Neuronal stem cell (in vitro differentiated cells): Measurements from ENCODE around the gene SLC26A4.

Experiments used
- DNase-seq: peaks from one replicate; pipeline ENCODE4 v3.0.0-alpha.2; 2013; ENCODE audit warnings: low spot score
- H2AFZ ChIP-seq: one replicate; pipeline ENCODE4 v1.6.1; 2013; ENCODE audit warnings: mild to moderate bottlenecking, low read length, inconsistent platforms
- H2AK5ac ChIP-seq: 2 replicates; pipeline ENCODE4 v1.6.1; 2013; ENCODE audit warnings: low read depth, mild to moderate bottlenecking, inconsistent platforms, low read length, moderate library complexity, mixed read lengths
- H2BK120ac ChIP-seq: 2 replicates; pipeline ENCODE4 v1.6.1; 2013; ENCODE audit warnings: low read depth, mild to moderate bottlenecking, inconsistent platforms, low read length, moderate library complexity, mixed read lengths
- H2BK12ac ChIP-seq: one replicate; pipeline ENCODE4 v1.6.1; 2013; ENCODE audit warnings: low read length, inconsistent platforms
- H2BK15ac ChIP-seq: 2 replicates; pipeline ENCODE4 v1.6.1; 2013; ENCODE audit warnings: mild to moderate bottlenecking, low read length, inconsistent platforms, mixed read lengths
- H2BK5ac ChIP-seq: one replicate; pipeline ENCODE4 v1.6.1; 2013; ENCODE audit warnings: inconsistent platforms, mild to moderate bottlenecking, low read length, moderate library complexity
- H3K14ac ChIP-seq: one replicate; pipeline ENCODE4 v1.6.1; 2013; ENCODE audit warnings: low read length, inconsistent platforms
- H3K18ac ChIP-seq: 2 replicates; pipeline ENCODE4 v1.6.1; 2013; ENCODE audit warnings: low read length, inconsistent platforms
- H3K23ac ChIP-seq: 2 replicates; pipeline ENCODE4 v1.6.1; 2013; ENCODE audit warnings: low read depth, mild to moderate bottlenecking, mixed read lengths, low read length, inconsistent platforms; ENCODE audit not compliant: poor library complexity
- H3K27ac ChIP-seq: replicated peaks from 3 replicates; pipeline ENCODE4 v1.5.1; 2013; ENCODE audit warnings: low read length, inconsistent platforms
- H3K27me3 ChIP-seq, 3 experiments: 2 replicates each; pipeline ENCODE4 v1.6.1; 2013; ENCODE audit warnings: low read length in 3 of 3, mild to moderate bottlenecking in 2 of 3, inconsistent platforms in 1 of 3, low read depth in 1 of 3, mixed read lengths in 1 of 3, moderate library complexity in 1 of 3; ENCODE audit not compliant: control insufficient read depth in 3 of 3, insufficient read depth in 3 of 3
- H3K36me3 ChIP-seq, 2 donors: replicated peaks in 1 of 2; 2 replicates each; pipeline ENCODE4 v1.6.1; 2013; ENCODE audit warnings: low read length in 2 of 2; ENCODE audit not compliant: control insufficient read depth in 2 of 2, insufficient read depth in 2 of 2
- H3K4ac ChIP-seq: 2 replicates; pipeline ENCODE4 v1.6.1; 2013; ENCODE audit warnings: inconsistent platforms, mild to moderate bottlenecking, low read length, moderate library complexity
- H3K4me1 ChIP-seq, 2 donors: 1 replicate in 1 of 2; 2 replicates in 1 of 2; pipeline ENCODE4 v1.6.1; 2013; ENCODE audit warnings: low read length in 2 of 2, low read depth in 1 of 2; ENCODE audit not compliant: control insufficient read depth in 2 of 2, insufficient read depth in 1 of 2
- H3K4me2 ChIP-seq: one replicate; pipeline ENCODE4 v1.6.1; 2013; ENCODE audit warnings: mild to moderate bottlenecking, low read length, inconsistent platforms; ENCODE audit not compliant: insufficient read depth, poor library complexity, severe bottlenecking
- H3K4me3 ChIP-seq, 2 donors: 2 replicates each; pipeline ENCODE4 v1.5.1; 2013; ENCODE audit warnings: low read length in 2 of 2, mild to moderate bottlenecking in 2 of 2, inconsistent platforms in 1 of 2, moderate library complexity in 1 of 2
- H3K79me1 ChIP-seq: one replicate; pipeline ENCODE4 v1.6.1; 2013; ENCODE audit warnings: low read depth, mild to moderate bottlenecking, inconsistent platforms, low read length, moderate library complexity
- H3K9ac ChIP-seq: one replicate; pipeline ENCODE4 v1.6.1; 2013; ENCODE audit warnings: mild to moderate bottlenecking, low read depth, low read length, inconsistent platforms; ENCODE audit not compliant: poor library complexity
- H3K9me3 ChIP-seq, 2 donors: replicated peaks in 1 of 2; 2 replicates each; pipeline versions ENCODE3 to v1.6.1; 2013; ENCODE audit warnings: low read length in 2 of 2, mild to moderate bottlenecking in 2 of 2, inconsistent platforms in 1 of 2, low read depth in 1 of 2, mixed read lengths in 1 of 2, moderate library complexity in 1 of 2; ENCODE audit not compliant: control insufficient read depth in 2 of 2, insufficient read depth in 1 of 2
- H4K8ac ChIP-seq: one replicate; pipeline ENCODE4 v1.6.1; 2013; ENCODE audit warnings: low read depth, mild to moderate bottlenecking, inconsistent platforms, low read length, moderate library complexity
- H4K91ac ChIP-seq: one replicate; pipeline ENCODE4 v1.6.1; 2013; ENCODE audit warnings: low read length, low read depth, mild to moderate bottlenecking, inconsistent platforms; ENCODE audit not compliant: poor library complexity
- WGBS, 2 donors: extraction: QIAGEN DNeasy Blood & Tissue Kit; methylation state at CpG; one replicate each; pipeline ENCODE4 v1.1.7; 2013; ENCODE audit warnings: missing lambda C conversion rate in 2 of 2, mixed read lengths in 1 of 2; ENCODE audit not compliant: insufficient read length in 2 of 2, insufficient replicate concordance in 1 of 2; ENCODE audit errors: extremely low coverage in 2 of 2; 5-methylcytosine and 5-hydroxymethylcytosine counted together

SLC26A4 gene

DNA sequence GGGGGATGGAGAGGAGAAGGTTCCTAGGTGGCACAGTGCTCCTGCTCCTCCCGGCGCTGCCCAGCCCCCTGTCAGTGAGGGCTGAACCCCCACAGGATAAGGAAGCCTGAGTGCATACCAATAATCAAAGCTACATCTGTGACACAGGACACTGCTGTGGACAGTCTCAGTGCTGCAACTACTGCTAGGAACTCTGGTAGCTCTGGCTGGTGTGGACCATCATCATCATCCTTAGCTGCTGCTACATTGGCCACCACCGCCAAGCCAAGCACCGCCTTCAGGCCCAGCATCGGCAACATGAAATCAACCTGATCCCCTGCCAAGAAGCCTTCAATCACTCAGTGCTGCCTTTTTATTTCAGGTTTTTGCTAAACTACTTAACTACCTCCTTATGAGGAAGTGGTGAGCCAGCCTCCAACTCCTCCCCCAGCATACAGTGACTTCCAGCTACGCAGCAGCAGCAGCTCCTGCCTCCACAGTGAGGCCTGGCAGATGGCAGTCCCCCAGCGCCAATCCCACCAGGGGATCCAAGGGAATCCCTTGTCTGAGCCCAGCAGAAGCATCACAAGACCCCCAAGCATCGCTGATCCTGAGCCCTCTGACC, 32.1 kb upstream of the SLC26A4 start:
- peak overlapping the region; percentile 67 for H3K18ac ChIP-seq
- no peak overlapping the region for H4K91ac ChIP-seq
- H3K36me3 ChIP-seq = no peaks in the 10 kb centered on the region
- H3K79me1 ChIP-seq = no peaks in the 10 kb centered on the region
- H4K8ac ChIP-seq = no peak overlapping the region
- peak overlapping the region; percentile 13 for H2BK15ac ChIP-seq
- no peak overlapping the region for H3K27ac ChIP-seq
- no peak overlapping the region for H3K4ac ChIP-seq
- H2AK5ac ChIP-seq = peak overlapping the region; percentile 48
- H2BK120ac ChIP-seq = no peak overlapping the region
- H3K4me2 ChIP-seq = no peak overlapping the region
- H3K9ac ChIP-seq = peak overlapping the region; percentile 57
- H2BK12ac ChIP-seq = no peak overlapping the region
- peak overlapping the region; percentile 36 for H3K23ac ChIP-seq
- no CpG with 5 or more reads among the region's 8 CpGs for WGBS, 2 donors
- peak overlapping the region; percentile 86 for H3K14ac ChIP-seq
- no peaks in the 10 kb centered on the region for H3K27me3 ChIP-seq
- no peaks in the 10 kb centered on the region for H3K4me1 ChIP-seq
- H3K9me3 ChIP-seq = no peaks in the 10 kb centered on the region
- no peak overlapping the region for H2BK5ac ChIP-seq
- H2AFZ ChIP-seq = no peak overlapping the region
- no peak for DNase-seq
- no peak overlapping the region for H3K4me3 ChIP-seq

DNA sequence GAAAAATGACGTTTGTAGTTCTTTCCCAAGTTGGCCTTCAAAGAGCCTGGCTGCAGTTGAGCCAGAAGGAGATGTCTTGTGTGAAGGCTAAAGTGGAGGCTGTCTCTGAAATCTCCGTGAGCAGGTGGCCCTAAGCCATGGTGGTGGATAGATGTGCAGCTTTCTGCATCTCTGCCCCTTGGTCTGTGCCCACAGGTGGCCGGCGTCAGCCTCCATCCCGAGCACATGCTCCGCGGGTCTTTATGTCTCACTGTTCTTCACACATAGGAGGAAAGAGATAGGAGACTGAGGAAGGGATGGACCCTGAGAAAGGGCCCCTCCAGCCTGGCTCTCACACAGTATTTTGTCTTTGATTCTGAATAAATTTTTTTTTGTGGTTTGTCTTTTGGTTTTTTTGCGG, 30.3 kb upstream of the SLC26A4 start:
- no peak overlapping the region for H2AFZ ChIP-seq
- DNase-seq = no peak
- H3K14ac ChIP-seq = no peak overlapping the region
- no peak overlapping the region for H3K18ac ChIP-seq
- H2BK5ac ChIP-seq = no peak overlapping the region
- H3K36me3 ChIP-seq = no peaks in the 10 kb centered on the region
- no peaks in the 10 kb centered on the region for H3K27me3 ChIP-seq
- no peak overlapping the region for H4K8ac ChIP-seq
- H3K4me2 ChIP-seq = no peak overlapping the region
- no peak overlapping the region for H3K27ac ChIP-seq
- H3K4me1 ChIP-seq = no peaks in the 10 kb centered on the region
- no CpG with 5 or more reads among the region's 8 CpGs for WGBS, 2 donors
- H4K91ac ChIP-seq = no peak overlapping the region
- no peaks in the 10 kb centered on the region for H3K9me3 ChIP-seq
- H3K9ac ChIP-seq = no peak overlapping the region
- H3K4ac ChIP-seq = no peak overlapping the region
- no peak overlapping the region for H2BK120ac ChIP-seq
- no peak overlapping the region for H2BK15ac ChIP-seq
- no peak overlapping the region for H3K23ac ChIP-seq
- H3K4me3 ChIP-seq = peak overlapping the region in 1 of 2 donors; percentile 41
- H2AK5ac ChIP-seq = no peak overlapping the region
- H2BK12ac ChIP-seq = no peak overlapping the region
- no peaks in the 10 kb centered on the region for H3K79me1 ChIP-seq

DNA sequence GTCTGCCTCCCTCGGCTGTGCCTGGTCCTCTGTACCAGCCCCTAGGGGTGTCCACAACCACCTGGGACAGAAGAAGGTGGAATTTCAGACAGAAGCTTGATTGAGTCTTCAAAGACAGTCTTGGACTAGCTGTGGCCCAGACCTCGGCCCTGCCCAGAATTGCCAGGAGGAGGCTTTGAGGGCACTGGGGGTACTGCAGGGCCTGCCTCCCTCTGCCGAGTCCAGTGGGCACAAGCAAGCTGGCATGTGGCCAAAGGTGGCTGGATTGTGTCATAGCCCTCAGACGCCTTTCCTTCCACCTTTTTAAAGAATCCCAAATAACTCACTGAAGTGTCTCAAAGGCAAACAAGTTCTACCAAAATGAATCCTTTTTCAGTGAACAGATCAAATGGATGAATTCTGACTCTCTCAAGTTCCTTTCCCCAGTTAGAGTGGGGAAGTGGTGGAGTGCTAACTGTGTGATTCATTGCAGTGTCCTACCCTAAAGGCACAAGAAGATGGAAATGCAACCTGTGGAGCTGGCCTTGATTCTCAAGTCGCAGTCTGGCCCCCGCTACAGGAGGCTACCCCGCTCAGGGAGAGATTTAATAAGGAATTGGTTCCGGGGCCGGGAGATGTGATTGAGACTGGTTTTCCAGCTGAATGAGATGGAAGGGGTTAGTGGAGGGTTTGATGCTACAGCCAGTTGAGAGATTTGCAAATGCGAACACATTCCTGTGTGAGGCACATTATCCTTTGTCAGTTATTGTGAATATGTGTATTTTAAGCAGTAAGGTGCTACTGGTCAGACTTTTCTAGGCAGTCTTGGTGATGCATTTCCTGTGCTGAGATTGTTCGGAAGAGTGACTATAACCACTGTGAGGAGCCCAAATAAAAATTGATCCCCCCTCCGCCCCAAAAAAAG, 28.8 kb upstream of the SLC26A4 start:
- no peak overlapping the region for H3K18ac ChIP-seq
- no peak for DNase-seq
- no peak overlapping the region for H2BK15ac ChIP-seq
- H2BK5ac ChIP-seq = no peak overlapping the region
- no CpG with 5 or more reads among the region's 12 CpGs for WGBS, 2 donors
- H2AFZ ChIP-seq = no peak overlapping the region
- no peak overlapping the region for H2BK120ac ChIP-seq
- no peak overlapping the region for H3K4me3 ChIP-seq
- no peak overlapping the region for H2BK12ac ChIP-seq
- no peak overlapping the region for H4K8ac ChIP-seq
- no peaks in the 10 kb centered on the region for H3K9me3 ChIP-seq
- no peak overlapping the region for H3K4me2 ChIP-seq
- no peak overlapping the region for H4K91ac ChIP-seq
- H3K27ac ChIP-seq = no peak overlapping the region
- H3K27me3 ChIP-seq = no peaks in the 10 kb centered on the region
- no peaks in the 10 kb centered on the region for H3K79me1 ChIP-seq
- no peak overlapping the region for H2AK5ac ChIP-seq
- H3K4me1 ChIP-seq = no peaks in the 10 kb centered on the region
- no peak overlapping the region for H3K23ac ChIP-seq
- H3K36me3 ChIP-seq = no peaks in the 10 kb centered on the region
- H3K4ac ChIP-seq = no peak overlapping the region
- H3K9ac ChIP-seq = no peak overlapping the region
- no peak overlapping the region for H3K14ac ChIP-seq

DNA sequence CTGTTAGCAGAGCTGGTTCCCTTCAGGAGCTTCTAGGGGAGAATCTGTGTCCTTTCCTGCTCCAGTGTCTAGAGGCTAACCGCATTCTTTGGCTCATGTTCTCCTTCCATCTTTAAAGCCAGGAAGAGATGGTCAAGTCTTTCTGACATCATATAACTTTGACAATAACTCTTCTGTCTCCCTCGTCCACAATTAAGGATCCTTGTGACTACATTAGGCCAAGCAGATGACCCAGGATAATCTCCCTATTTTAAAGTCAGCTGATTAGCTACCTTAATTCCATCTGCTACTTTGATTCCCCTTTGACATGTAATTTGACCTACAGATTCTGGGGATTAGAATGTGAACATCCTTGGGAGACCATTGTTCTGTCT, 28.1 kb upstream of the SLC26A4 start:
- Histone ChIP-seq H3K79me1 (no peaks in the 10 kb centered on the region), H3K36me3 (no peaks in the 10 kb centered on the region), H3K23ac (no peak overlapping the region), H3K9ac (no peak overlapping the region), H3K27me3 (no peaks in the 10 kb centered on the region), H2BK15ac (no peak overlapping the region), H2AK5ac (no peak overlapping the region), H2BK5ac (no peak overlapping the region), H2AFZ (no peak overlapping the region), H3K4ac (no peak overlapping the region), H2BK12ac (no peak overlapping the region), H3K9me3 (no peaks in the 10 kb centered on the region), H4K8ac (no peak overlapping the region), H3K18ac (no peak overlapping the region), H4K91ac (no peak overlapping the region), H3K27ac (no peak overlapping the region), H3K4me3 (no peak overlapping the region), H3K14ac (no peak overlapping the region), H2BK120ac (no peak overlapping the region), H3K4me1 (no peaks in the 10 kb centered on the region), H3K4me2 (no peak overlapping the region)
- no CpG with 5 or more reads among the region's 2 CpGs for WGBS, 2 donors
- no peak for DNase-seq
